Thymus (tissue), 11 donors: Measurements from ENCODE around the gene GRIK4. TPM values are rescaled to one million over a fixed set of nuclear protein-coding genes. Genes with fewer than 3 reads are reported as not detected.
A peak's percentile ranks its signal among the peaks of the same experiment; 100 is the strongest.

Experiments used
- DNase-seq, 9 donors: peaks; one replicate each; pipeline ENCODE4 v3.0.0-alpha.2; 2013; ENCODE audit warnings: low spot score in 9 of 9, low read depth in 6 of 9, missing footprints in 1 of 9
- H3K27ac ChIP-seq, 2 donors: one replicate each; pipeline ENCODE4 v1.5.1; 2013; ENCODE audit warnings: control low read depth in 1 of 2, low read depth in 1 of 2, low read length in 1 of 2, mild to moderate bottlenecking in 1 of 2, moderate library complexity in 1 of 2
- H3K27me3 ChIP-seq, 2 donors: one replicate each; pipeline ENCODE4 v1.5.1; 2013; ENCODE audit warnings: low read length in 1 of 2; ENCODE audit not compliant: control insufficient read depth in 2 of 2, insufficient read depth in 1 of 2
- H3K36me3 ChIP-seq, 2 donors: one replicate each; pipeline ENCODE4 v1.5.1; 2013; ENCODE audit warnings: low read length in 1 of 2, mild to moderate bottlenecking in 1 of 2, moderate library complexity in 1 of 2; ENCODE audit not compliant: control insufficient read depth in 2 of 2, insufficient read depth in 2 of 2
- H3K4me1 ChIP-seq, 2 donors: one replicate each; pipeline ENCODE4 v1.5.1; 2013; ENCODE audit warnings: low read length in 2 of 2; ENCODE audit not compliant: control insufficient read depth in 2 of 2, insufficient read depth in 2 of 2
- H3K4me3 ChIP-seq, 2 donors: one replicate each; pipeline ENCODE4 v1.5.1; 2013; ENCODE audit warnings: low read length in 2 of 2, control low read depth in 1 of 2, mild to moderate bottlenecking in 1 of 2
- H3K9me3 ChIP-seq, 2 donors: one replicate each; pipeline ENCODE4 v1.5.1; 2013; ENCODE audit warnings: low read length in 1 of 2, mild to moderate bottlenecking in 1 of 2; ENCODE audit not compliant: control insufficient read depth in 2 of 2, insufficient read depth in 1 of 2
- WGBS: extraction: QIAGEN DNeasy Blood & Tissue Kit; methylation state at CpG from one replicate; pipeline ENCODE4 v1.1.7; 2013; 5-methylcytosine and 5-hydroxymethylcytosine counted together
- polyA plus RNA-seq: library from polyadenylated mRNA; stranded (reverse); fragments of 200-250 nt; gene quantifications from one replicate; pipeline ENCODE4 v1.2.3, GENCODE V29; 2013
- total RNA-seq: library from RNA; stranded (reverse); fragments of 120-200 nt; gene quantifications from one replicate; pipeline ENCODE4 v1.2.4, GENCODE V29; 2013
- donor health status: healthy.

The GRIK4 gene
- total and polyA plus RNA-seq, 2 donors, result 0.11 to 0.19 TPM

DNA sequence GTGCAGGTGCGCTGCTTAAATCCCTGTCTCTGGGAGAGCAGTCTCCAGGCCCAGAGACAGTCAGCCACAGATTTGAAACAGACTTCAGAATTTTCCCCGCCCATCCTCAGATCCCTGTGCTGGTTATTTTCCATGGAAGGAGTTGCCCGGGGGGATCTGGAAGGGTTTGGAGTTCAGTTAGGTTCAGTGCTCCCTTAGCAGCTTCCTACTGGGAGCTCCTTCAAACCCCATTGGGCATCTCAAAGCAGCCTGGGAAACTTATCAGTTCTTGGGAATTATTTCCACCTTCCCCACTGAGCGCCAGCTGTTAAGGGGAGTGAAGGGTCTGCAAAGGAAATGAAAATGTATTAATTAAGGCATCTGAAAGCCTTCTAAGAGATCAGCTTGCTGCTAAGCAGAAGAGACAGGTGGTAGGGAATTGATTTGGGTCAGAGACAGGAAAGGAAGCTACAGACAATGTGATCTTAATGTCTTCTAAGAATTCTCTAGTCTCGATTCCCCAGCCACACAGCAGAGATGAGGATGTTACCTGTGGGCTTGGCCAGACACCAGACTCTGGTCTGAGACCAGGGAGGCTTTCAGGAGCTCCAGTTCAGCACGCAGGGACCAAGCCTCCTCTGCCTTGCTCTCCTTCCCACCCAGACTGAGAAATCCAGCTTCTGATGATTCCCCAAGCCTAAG is 406.2 kb downstream of the GRIK4 start:
- 77% methylated on average over 6 of the region's 6 CpGs for WGBS
- no peaks in the 10 kb centered on the region for H3K4me1 ChIP-seq
- no peaks in the 10 kb centered on the region for H3K9me3 ChIP-seq
- H3K27ac ChIP-seq, result no peak overlapping the region
- no peak for DNase-seq
- no peaks in the 10 kb centered on the region for H3K27me3 ChIP-seq
- H3K4me3 ChIP-seq, result no peak overlapping the region
- no peaks in the 10 kb centered on the region for H3K36me3 ChIP-seq

DNA sequence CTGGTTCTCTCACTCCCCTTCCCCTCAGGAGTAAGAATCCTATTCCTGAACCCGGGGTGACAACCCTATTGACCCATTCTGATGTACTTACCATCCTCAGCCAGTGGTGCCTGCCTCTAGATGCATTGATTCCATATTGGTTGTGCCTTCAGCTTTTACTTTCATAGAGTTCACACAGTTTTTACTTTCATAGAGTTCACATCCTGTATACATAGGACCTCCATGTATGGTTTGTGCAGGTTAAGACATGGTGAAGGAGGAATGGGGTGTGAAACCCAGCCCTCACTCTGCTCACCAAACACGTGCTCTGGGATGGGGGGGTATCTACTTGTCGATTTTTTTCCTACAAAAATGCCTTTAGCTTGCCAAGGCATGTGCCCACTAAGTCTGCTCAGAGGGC is 406.7 kb downstream of the GRIK4 start:
- H3K4me3 ChIP-seq, result no peak overlapping the region
- H3K9me3 ChIP-seq, result no peaks in the 10 kb centered on the region
- no peaks in the 10 kb centered on the region for H3K4me1 ChIP-seq
- H3K27ac ChIP-seq, result no peak overlapping the region
- DNase-seq, result no peak
- no peaks in the 10 kb centered on the region for H3K36me3 ChIP-seq
- H3K27me3 ChIP-seq, result no peaks in the 10 kb centered on the region
- WGBS, result 75% methylated on average over 3 of the region's 3 CpGs

DNA sequence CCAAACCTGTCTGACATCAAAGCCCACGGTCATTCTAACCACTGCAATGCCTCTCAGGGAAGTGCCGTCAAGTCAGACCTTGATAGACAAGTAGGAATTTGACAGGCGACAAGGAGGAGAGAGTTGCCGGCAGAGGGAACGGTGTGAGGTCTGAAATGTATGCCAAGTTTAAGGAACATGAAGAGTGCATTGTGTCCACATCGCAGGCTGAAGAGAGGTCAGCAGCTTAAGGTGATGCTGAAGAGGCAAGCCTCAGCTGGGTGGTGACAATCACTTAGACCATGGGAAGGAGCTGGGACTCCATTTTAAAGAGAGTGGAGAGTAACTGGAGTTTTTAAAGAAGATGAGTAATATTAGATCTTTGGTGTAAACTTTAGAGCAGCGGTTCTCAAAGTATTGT is 407.5 kb downstream of the GRIK4 start:
- WGBS, result 89% methylated on average over 7 of the region's 7 CpGs
- DNase-seq, result no peak

DNA sequence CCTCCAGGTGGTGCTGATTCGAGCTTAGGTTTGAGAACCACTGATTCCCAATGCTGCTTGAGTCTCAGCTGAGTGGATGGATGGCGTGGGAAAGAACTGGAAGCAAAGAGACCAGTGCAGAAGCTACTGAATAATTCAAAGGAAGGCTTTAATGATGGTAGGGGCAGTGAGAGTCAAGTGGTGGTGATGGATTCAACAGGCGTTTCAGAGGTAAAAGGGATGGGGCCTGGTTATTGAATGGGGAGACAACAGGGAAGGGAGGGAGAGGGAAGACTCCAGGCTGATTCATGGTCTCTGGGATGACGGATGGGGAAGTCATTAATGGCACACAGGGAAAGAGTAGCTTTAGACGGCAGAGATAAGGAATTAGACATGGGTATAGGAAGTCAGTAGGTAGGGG is 408.0 kb downstream of the GRIK4 start:
- Histone ChIP-seq H3K4me1 (no peaks in the 10 kb centered on the region), H3K4me3 (no peak overlapping the region), H3K27ac (no peak overlapping the region), H3K9me3 (no peaks in the 10 kb centered on the region), H3K36me3 (no peaks in the 10 kb centered on the region), H3K27me3 (no peaks in the 10 kb centered on the region)
- no peak for DNase-seq
- WGBS, result 73% methylated on average over 5 of the region's 5 CpGs

More for the DNA sequence above, 407.5 kb downstream of the GRIK4 start:
- Histone ChIP-seq H3K36me3 (no peaks in the 10 kb centered on the region), H3K4me1 (no peaks in the 10 kb centered on the region), H3K4me3 (no peak overlapping the region), H3K9me3 (no peaks in the 10 kb centered on the region), H3K27me3 (no peaks in the 10 kb centered on the region), H3K27ac (no peak overlapping the region)

DNA sequence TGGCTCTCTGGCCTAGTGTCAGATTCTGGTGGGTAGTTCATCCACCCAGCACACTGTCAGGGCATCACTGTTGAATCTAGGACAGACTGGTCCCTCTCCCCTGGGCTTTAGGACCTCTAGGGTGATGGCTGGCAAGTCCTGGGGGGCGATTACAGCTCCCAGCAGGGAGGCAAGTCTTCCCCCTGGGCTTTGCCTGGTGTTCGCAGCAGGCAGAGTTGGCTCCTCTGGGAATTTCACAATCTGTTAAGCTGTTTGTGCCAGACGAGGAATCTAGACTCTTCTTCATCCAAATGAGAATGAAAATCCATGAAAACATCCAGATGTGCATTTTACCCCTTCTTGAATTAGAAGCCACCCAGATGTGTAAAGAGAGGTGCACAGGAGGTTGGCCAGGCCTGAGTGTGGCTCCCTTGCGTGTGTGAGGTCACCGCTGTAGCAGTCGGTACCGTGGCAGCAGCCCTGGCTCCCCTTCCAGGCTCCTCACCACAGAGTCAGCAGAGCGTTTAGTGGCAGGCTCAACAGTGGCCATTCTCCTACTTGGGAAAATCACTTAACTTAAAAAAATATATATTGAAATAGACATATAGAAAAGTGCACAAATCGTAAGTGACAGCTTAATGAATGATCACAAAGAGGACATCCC is 412.4 kb downstream of the GRIK4 start:
- H3K9me3 ChIP-seq, result no peaks in the 10 kb centered on the region
- no peak for DNase-seq
- H3K27me3 ChIP-seq, result no peaks in the 10 kb centered on the region
- no peaks in the 10 kb centered on the region for H3K36me3 ChIP-seq
- WGBS, result 94% methylated on average over 9 of the region's 9 CpGs
- H3K27ac ChIP-seq, result no peak overlapping the region
- H3K4me1 ChIP-seq, result no peaks in the 10 kb centered on the region
- H3K4me3 ChIP-seq, result no peak overlapping the region

DNA sequence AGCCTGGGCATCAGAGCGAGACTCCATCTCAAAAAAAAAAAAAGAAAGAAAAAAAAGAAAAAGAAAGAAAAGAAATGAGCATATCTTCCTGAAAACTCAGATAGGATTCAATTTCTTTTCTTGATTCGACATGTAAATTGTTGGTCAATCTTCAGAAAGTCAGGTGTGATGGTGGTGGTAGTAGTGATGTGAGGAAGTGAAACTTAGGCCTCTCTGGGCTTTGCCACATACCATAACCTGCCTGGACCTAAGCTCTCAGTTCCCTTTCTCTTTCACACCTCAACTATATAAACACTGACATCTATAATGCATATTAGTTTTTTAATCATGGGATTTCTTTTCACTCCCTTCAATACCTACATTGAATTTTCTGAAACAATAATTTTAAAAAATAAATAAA is 414.4 kb downstream of the GRIK4 start:
- no peaks in the 10 kb centered on the region for H3K4me1 ChIP-seq
- 93% methylated on average over 2 of the region's 2 CpGs for WGBS
- no peaks in the 10 kb centered on the region for H3K9me3 ChIP-seq
- no peak overlapping the region for H3K4me3 ChIP-seq
- no peak for DNase-seq
- H3K27ac ChIP-seq, result no peak overlapping the region
- no peaks in the 10 kb centered on the region for H3K27me3 ChIP-seq
- H3K36me3 ChIP-seq, result no peaks in the 10 kb centered on the region

DNA sequence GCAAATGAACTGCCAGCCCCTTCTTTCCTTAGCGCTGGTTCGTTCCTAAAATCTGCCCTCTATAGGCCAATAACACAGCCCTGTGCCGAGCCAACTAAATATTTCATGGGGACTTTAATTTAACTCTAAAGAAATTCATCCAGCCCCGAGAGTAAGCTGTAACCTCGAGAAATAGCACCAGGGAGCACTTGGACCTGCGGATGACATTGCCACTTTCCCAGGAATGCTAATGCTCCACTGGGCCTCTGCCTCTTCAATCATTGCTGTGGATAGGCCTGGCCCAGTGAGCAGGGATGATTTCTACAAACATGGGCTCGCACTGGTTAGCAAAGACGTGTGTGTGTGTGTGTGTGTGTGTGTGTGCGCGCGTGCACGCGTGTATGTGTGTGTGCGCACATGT is 417.1 kb downstream of the GRIK4 start:
- Histone ChIP-seq H3K4me1 (no peaks in the 10 kb centered on the region), H3K27ac (no peak overlapping the region), H3K4me3 (no peak overlapping the region), H3K36me3 (no peaks in the 10 kb centered on the region), H3K9me3 (no peaks in the 10 kb centered on the region), H3K27me3 (no peaks in the 10 kb centered on the region)
- WGBS, result 85% methylated on average over 14 of the region's 14 CpGs
- no peak for DNase-seq

DNA sequence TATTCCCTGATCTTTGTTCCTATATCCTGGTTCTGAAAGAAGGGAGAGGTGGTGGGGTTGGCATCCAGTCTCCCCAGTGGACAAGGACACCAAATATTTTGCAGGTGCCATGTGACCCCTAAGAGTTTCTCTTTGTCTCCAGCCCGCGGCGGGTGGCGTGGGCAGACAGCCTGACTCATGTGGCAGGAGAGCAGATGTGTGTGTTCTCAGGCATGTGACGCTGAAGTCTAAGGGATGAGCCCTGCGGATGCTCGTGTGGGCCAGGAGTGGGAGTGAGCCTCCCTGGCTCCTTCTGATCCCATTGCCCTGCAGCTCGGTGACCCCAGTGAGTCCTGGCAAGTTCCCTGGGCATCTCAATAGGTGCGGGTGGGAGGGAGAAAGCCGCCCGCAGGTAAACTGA is 417.5 kb downstream of the GRIK4 start:
- no peak overlapping the region for H3K27ac ChIP-seq
- H3K27me3 ChIP-seq, result no peaks in the 10 kb centered on the region
- no peak for DNase-seq
- H3K4me3 ChIP-seq, result no peak overlapping the region
- no peaks in the 10 kb centered on the region for H3K4me1 ChIP-seq
- WGBS, result 96% methylated on average over 11 of the region's 11 CpGs
- H3K36me3 ChIP-seq, result no peaks in the 10 kb centered on the region
- no peaks in the 10 kb centered on the region for H3K9me3 ChIP-seq

DNA sequence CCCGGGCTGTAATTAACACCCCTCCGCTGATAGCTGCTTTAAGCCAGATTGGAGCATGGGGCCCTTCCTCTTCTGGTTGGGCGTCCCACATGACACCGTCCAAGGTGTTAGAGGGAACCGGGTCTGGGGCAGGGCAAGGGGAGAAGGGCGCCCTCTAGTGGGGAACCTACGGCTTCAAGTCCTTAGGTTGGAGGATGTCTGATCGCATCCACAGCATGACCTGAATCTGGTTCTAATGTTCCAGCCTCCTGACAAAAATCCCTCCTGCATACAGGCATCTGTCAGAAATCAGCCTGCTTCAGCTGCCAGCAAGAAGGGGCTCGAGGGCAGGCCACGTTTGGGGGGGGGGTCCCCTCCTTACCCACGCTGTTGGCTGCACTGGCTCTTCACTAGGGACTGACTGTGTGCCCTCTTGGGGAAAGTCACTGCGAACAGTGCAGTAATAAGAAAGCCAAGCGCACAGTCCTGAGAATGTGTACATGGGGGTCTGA is 418.2 kb downstream of the GRIK4 start:
- no peaks in the 10 kb centered on the region for H3K36me3 ChIP-seq
- peaks cover 0 to 5% of the 10 kb centered on the region in 2 donors for H3K27me3 ChIP-seq
- peak in 4 of 9 donors; percentile 7 to 43 (median 32) for DNase-seq
- H3K27ac ChIP-seq, result no peak overlapping the region
- H3K4me1 ChIP-seq, result no peaks in the 10 kb centered on the region
- 34% methylated on average over 13 of the region's 13 CpGs for WGBS
- no peak overlapping the region for H3K4me3 ChIP-seq
- no peaks in the 10 kb centered on the region for H3K9me3 ChIP-seq
